ENCODE data around the gene SPATA25.
"Not testable (repeated sequence)": the region's sequence is repeated elsewhere in the genome, so short reads cannot be mapped to it uniquely, and the experiment has no call there.

Gene SPATA25

DNA sequence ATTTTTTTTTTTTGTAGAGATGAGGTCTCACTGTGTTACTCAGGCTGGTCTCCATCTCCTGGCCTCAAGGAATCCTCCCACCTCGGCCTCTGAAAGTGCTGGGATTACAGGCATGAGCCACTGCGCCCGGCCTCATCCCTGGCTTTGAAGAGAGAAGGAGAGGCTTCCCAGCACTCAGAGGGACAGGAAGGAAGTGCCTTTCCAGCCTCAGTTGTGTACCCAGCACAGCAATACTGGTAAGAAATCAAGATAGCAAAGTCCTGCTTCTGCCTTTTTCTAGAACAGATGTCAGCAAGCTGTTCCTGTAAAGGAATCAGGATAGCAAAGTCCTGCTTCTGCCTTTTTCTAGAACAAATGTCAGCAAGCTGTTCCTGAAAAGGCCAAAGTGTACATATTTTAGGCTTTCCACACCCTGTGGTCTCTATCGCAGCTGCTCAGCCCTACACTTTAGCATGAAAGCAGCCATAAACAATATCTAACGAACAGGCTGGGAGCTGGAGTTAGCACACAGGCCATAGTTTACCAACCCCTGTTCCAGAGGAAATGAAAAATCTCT, 30.8 kb upstream of the SPATA25 start:
- no peak overlapping the region for H3K4me3 ChIP-seq (ENCODE audit: low read length)
- DNase-seq (ENCODE audit: low read depth, low spot score), result no peak

DNA sequence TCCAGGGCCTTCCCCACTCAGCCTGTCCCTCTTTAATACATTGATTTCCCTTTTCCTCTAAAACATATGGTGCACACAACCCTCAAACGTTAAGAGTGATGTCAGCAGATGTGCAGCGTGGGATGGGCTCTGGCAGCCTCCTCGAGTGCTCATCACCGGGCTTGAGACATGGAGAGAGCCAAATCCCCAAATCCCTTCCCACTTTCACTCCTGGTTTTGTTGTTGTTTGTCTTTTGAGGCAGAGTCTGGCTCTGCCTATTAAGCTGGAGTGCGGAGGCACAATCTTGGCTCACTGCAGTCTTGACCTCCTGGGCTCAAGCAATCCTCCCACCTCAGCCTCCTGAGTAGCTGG, 30.3 kb upstream of the SPATA25 start:
- DNase-seq (ENCODE audit: low read depth, low spot score), result no peak
- H3K4me3 ChIP-seq (ENCODE audit: low read length), result no peak overlapping the region

DNA sequence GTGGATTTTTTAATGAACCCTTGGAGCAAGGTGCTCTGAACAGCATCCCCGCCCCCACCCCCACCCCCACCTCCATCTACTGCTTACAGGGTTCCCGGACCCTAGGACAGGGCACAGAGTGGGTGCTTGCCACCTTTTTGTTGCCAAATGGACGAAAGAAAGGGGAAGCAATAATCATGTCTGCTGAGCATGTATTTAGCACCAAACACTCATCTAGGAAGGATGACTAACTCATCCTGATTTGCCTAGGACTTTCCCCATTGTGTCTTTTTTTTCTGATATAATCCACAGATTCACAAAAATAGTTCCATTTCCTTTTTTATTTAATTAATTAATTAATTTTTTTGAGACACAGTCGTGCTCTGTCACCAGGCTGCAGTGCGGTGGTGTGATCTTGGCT, 25.7 kb upstream of the SPATA25 start:
- no peak for DNase-seq (ENCODE audit: low read depth, low spot score)

DNA sequence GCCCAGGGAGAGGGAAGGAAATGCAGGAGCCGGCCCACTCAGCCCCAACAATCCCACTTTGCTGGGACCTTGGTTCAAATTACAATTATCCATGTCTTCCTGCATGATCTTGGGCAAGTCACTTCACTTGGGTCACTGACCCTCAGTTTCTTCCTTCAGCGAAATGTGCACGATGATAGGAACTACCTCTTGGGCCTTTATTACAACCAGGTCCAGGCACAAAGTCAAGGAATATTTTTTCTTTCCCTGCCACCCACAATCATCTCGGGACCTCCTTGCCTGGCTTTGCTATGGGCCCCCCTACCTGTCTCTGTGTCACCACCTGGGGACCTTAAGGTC, 24.9 kb upstream of the SPATA25 start:
- no peak for DNase-seq (ENCODE audit: low read depth, low spot score)
- no peak overlapping the region for H3K4me3 ChIP-seq (ENCODE audit: low read length)

More for the DNA sequence above, 25.7 kb upstream of the SPATA25 start:
- no peak overlapping the region for H3K4me3 ChIP-seq (ENCODE audit: low read length)

DNA sequence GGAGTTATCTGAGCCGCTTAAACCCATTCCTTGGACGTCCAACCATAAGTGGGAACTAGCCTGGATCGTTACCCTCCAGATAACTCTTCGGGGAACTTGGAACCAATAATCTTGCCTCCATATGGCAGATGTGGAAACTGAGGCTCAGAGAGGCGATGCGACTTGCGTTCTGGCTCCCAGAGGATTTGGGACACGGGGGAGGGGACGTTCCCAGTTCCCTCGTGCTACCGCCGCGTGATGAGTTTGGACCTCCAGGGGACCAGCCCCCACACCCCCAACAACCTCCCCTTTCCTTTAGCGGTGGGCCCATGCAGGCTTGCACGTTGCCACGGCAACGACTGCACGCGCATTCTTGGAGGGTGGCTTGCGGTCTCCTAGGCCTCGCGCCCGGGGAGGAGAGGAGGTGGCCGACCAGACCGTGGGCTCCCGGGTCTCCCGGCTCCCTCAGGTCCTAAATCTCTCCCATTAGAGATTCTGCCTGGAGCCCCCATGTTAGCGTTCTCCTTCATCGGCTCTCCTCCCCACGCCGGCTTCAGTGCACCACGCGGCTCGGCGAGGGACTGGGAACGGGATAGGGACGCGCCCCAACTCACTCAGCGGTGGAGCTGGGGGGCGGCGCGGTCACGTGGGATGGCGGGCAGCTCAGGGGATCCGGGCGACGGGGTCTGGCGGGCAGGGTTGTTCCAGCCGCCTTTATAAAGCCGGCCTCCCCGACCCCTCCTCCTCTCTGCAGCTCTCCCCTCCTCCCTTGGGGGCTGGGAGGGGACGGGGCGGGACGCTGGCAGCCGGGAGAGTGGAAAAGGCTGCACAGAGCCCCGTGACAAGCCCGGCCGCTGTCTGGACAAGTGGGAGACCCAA, 24.3 kb upstream of the SPATA25 start, which contains the start of gene PLTP:
PLTP (minus strand) TSS at position 670 of the 858 bp plus-strand sequence. CDS start 703 bp downstream, outside the sequence.
- H3K4me3 ChIP-seq (ENCODE audit: low read length), result no peak within 1 kb of the TSS
- no peak for DNase-seq (ENCODE audit: low read depth, low spot score)

DNA sequence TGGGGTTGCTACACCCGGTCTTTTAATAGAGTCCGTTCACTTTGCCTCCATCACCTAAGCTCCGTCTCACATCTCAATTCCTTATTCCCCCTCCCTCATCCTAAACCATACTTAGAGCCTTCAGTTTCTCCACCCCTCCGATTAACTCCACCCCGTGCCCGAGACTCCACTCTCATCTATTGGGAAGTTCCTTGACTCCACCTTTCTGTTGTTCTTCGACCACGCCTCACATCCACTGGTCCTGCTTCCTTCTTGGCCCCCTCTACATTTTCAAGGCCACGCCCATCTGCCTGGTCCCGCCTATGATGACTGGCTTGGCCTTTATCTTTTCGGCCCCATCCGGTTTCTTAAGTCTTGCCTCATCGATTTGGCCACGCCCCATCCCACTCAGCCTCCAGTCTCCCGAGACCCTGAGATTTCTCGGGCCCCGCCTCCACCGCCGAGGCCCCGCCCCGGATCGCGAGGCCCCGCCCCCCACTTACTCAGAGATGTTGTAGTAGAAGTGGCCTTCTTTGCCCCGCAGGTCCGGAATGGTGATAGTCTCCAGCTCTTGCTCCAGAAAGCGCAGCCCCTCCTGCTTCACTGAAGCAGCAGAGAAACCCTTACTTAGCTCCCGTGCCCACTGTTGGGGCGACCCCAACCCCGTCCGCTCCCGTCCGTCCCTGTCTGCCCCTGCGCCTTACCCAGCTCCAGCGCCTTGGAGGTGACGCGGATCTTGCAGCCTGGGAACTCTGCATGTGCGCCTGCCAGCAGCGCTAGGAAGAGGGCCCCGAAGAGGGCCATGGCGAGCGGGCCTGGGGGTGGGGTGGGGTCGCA, 23.5 kb upstream of the SPATA25 start:
- peak overlapping the region; percentile 21 for H3K4me3 ChIP-seq (ENCODE audit: low read length)
- DNase-seq (ENCODE audit: low read depth, low spot score), result peak; percentile 86

DNA sequence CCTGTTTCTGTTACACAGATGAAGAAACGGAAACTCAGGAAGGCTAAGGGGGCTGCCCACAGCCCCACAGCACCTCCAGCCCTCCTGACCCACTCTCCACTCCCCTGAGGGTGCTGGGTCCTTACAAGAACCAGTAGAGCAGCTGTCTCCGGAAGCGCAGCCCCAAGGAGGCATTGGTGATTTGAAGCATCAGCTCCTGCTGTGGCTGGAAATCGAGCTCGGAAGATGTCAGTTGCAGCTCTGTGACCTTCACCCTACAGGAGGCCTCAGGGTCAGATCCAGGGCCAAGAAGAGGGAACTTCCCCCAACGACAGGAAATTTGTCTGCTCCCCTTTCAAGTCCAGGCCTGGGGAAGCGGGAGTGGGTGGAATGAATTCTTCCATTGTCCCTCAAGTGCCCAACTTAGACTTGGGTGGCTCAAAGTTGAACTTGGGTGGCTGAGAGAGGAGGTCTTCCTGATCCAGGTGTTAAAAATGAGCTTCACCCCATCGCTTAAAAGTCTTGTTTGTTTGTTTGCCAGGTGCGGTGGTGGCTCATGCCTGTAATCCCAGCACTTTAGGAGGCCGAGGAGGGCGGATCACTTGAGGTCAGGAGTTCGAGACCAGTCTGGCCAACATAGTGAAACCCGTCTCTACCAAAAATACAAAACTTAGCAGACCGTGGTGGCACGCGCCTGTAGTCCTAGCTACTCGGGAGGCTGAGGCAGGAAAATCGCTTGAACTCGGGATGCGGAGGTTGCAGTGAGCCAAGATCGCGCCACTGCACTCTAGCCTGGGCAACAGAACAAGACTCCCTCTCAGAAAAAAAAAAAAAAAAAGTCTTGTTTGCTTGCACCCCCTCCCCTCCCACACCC, 22.6 kb upstream of the SPATA25 start:
- no peak for DNase-seq (ENCODE audit: low read depth, low spot score)
- peak overlapping the region; percentile 21; the same call in 1 of the 2 replicates for H3K4me3 ChIP-seq (ENCODE audit: low read length)

DNA sequence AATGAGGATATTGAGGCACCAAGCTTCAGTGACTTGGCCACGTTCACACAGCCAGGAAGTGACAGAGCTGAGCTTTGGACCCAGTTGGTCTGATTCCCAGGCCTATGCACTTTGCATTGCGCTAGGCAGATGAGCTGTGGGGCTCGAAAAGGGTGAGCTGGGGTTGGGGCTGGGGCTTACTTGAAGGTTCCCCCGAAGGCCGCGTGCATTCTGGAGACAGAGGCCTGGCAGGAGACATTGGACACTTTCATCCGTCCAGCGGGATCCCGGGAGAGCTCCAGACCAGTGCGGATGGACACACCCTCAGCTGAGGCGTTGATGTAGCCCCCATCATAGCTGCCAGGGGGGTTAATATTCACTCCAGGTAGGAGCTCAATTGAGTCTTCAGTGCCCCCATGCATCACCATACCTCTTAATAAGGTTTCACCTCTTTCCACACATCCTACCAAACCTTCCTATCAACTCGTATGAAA, 21.9 kb upstream of the SPATA25 start:
- no peak for DNase-seq (ENCODE audit: low read depth, low spot score)
- H3K4me3 ChIP-seq (ENCODE audit: low read length), result no peak overlapping the region

DNA sequence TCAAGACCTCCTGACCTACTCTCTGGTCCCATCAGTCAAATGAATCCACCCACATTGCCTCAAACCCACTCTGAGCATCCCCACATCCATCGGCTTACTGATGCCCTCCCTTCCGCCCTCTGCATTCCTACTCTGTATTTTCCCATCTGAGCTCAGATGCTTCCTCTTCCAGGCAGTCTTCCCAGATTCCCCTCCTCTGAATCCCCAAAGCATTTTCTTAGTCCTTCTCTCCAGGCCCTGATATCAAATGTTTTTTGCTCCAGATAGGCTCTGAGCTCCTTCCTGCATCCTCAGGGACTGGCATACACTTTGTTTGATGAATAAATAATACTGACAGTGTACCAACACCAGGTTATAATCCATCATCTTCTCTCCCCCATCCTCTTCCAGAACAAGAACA, 20.7 kb upstream of the SPATA25 start:
- no peak for DNase-seq (ENCODE audit: low read depth, low spot score)
- H3K4me3 ChIP-seq (ENCODE audit: low read length), result no peak overlapping the region

DNA sequence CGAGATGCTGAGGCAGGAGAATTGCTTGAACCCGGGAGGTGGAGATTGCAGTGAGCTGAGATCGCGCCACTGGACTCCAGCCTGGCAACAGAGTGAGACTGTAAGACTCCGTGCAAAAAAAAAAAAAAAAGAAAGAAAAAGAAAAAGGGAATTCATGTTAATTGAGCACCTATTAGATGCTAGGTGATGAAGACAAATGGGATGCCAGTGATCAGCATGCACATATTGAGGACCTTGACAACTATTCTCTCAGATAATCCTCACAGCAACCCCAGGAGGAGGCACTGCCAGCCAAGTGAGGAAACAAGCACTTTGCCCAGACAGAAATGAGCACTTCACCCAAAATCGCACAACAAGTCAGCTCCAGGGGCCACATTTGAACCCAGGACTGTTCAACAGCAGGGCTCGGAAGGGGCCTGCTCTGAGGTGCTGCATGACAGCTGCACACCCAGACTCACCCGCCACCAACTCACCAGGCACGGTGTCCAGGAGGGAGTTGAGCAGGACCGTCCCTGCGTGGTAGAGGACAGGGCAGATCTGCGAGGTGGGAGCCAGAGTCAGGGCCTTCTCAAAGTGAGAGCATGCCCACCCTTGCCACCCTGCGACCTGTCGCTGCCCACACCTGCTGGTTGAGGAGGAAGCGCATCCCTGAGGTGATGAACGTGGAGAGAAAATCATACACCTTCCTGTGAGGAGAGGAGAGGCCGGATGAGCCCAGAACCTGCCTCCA, 20.0 kb upstream of the SPATA25 start:
- H3K4me3 ChIP-seq (ENCODE audit: low read length), result no peak overlapping the region
- no peak for DNase-seq (ENCODE audit: low read depth, low spot score)

DNA sequence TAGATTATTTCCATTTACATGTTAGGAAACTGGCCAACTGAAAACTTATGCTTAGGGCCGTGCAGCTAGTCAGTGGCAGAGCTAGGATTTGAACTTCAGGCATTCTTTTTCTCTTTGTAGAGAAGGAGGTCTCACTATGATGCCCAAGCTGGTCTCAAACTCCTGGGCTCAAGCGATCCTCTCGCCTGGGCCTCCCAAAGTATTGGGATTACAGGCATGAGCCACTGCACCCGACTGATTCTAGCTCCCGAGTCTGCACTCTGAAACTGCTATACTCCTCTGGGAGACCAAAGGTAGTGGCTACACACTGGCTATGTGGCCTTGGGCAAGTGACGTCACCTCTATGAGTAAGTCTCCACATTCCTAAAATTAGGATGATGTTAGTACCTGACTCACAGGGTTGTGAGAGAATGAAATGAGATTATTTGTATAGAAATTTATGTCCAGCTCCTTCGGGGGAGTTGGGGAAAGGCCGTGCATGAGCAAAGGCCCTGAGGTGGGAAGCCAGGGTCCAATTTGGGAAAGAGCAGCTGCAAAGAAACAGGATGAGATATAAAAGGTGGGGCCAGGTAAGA, 18.2 kb upstream of the SPATA25 start:
- no peak for DNase-seq (ENCODE audit: low read depth, low spot score)
- no peak overlapping the region for H3K4me3 ChIP-seq (ENCODE audit: low read length)

DNA sequence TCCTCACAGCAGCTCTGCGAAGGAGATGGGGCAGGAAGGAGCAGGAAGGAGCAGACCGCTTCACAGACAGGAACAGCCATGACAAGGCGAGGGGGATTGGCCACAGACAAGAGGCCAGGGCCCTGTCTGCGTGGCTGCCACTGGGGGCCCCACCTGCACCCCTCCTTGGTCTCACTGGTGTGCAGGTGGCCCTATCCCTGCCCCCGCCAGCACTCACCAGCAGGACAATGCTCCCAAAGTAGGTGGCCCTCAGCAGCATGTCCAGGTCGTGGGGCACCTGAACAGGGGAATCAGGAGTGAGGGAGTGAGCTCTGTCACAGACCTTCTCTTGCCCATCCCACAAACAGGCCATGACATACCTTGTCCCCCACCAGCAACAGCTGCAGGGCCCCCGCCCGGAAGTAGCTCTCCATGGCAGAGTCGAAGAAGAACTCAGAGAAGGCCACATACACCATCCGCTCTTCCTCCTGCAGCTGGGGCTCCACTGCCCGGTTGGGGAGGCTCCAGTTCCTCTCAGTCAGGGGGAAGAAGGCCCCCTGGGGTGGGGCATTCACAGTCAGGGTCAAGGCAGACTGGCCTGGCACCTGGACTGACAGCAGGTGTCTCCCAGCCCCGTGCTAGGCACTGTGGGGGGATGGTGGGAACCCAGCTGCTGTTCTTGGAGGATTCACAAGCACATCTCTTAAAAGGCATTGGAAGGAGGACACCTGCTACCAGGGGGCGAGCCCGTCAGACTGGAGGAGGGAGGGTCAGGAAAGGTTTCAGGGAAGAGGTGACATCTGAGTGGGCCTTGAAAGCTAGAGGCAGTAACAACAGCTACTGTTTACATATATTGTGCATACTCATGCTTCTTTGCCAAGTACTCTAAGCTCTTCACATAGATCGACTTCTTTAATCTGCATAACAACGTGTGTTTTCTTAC, 17.4 kb upstream of the SPATA25 start:
- no peak overlapping the region for H3K4me3 ChIP-seq (ENCODE audit: low read length)
- DNase-seq (ENCODE audit: low read depth, low spot score), result no peak

DNA sequence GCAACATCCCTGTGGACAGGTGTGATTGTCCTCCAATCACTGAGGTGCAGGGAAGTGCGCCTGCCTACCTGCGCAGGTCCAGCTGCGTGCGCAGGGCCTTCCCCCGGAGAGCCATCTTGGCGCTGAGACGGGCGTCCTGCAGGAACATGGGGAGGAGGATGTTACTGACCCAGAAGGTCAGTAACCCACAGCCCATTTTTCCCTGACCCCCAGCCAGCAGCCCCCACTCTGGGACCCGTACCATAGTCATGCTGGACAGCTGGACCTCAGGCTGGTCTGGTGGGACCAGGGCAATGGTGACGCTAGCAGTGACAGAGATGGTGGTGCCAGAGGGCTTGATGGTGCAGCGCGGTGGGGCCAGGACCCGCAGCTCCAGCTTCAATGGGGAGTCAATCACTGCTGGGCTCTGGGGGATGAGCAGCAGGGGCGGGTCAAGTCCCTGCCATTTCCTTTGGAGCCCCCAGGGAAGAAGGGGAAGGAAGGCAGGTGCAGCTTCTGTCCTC, 14.8 kb upstream of the SPATA25 start:
- no peak overlapping the region for H3K4me3 ChIP-seq (ENCODE audit: low read length)

DNA sequence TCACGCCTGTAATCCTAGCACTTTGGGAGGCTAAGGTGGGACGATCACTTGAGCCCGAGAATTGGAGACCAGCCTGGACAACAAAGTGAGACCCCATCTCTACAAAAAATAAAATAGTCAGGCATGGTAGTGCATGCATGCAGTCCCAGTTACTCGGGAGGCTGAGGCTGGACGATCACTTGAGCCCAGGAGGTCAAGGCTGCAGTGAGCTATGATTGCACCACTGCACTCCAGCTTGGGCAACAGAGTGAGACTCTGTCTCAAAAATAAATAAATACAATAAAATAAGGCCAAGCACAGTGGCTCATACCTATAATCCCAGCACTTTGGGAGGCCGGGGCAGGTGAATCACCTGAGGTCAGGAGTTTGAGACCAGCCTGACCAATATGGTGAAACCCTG, 13.9 kb upstream of the SPATA25 start:
- not testable (repeated sequence) for H3K4me3 ChIP-seq (ENCODE audit: low read length); DNase-seq (ENCODE audit: low read depth, low spot score)

More for the DNA sequence above, 14.8 kb upstream of the SPATA25 start:
- no peak for DNase-seq (ENCODE audit: low read depth, low spot score)

DNA sequence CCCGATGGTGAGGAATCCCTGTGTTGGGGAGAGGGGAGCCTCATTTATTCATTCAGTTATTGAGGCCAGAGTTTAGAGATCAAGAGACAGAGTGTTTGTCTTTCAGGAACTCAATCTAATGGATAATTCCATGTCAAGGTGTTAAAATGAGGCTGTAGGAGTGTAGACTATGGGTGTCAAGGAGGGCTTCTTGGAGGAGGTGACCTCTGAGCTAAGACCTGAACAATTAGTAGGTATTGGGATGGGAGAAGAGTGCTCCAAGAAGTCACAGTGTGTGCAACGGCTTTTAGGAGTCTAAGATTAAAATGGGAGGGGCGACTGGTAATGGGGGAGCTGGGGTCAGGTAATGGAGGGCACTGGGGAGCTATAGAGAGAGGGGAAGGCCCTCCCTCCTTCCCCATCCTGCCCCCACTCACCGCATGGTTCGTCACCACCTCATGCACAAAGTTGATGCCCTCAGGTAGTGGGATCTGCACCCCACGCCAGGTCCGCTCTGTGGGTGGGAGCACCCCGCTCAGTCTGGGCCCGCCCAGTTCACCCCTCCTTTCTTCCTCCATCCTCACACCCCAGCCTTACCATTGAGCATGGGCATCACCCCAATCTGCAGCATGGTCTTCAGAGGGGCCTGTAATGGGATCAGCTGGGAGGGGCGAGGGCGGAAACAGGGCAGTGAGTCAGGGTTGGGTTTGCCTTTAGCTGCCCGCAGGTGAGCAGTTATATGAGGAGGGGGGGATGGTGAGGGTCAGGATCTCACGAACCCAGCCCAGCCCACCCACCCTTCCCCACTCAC, 11.8 kb upstream of the SPATA25 start:
- no peak overlapping the region for H3K4me3 ChIP-seq (ENCODE audit: low read length)
- no peak for DNase-seq (ENCODE audit: low read depth, low spot score)

DNA sequence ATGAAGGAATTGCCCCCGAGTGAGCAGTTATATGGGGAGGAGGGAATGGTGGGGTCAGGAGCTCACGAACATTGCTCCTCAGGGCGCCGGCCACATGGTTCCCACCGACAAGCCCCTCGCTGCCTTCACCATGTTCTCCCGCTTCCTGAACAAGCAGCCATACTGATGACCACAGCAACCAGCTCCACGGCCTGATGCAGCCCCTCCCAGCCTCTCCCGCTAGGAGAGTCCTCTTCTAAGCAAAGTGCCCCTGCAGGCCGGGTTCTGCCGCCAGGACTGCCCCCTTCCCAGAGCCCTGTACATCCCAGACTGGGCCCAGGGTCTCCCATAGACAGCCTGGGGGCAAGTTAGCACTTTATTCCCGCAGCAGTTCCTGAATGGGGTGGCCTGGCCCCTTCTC, 10.9 kb upstream of the SPATA25 start:
- no peak overlapping the region for H3K4me3 ChIP-seq (ENCODE audit: low read length)
- DNase-seq (ENCODE audit: low read depth, low spot score), result no peak
